GM19397 (cell line): ENCODE data around the gene SLC26A8.
"Not testable (repeated sequence)": the region's sequence is repeated elsewhere in the genome, so short reads cannot be mapped to it uniquely, and the experiment has no call there.

Source experiments
- ATAC-seq: cut with Tn5 transposase; IDR thresholded peaks from one replicate; pipeline ENCODE4 v1.9.1; 2021; ENCODE audit warnings: mild to moderate bottlenecking, moderate library complexity; ENCODE audit not compliant: unreplicated experiment

The SLC26A8 gene

DNA sequence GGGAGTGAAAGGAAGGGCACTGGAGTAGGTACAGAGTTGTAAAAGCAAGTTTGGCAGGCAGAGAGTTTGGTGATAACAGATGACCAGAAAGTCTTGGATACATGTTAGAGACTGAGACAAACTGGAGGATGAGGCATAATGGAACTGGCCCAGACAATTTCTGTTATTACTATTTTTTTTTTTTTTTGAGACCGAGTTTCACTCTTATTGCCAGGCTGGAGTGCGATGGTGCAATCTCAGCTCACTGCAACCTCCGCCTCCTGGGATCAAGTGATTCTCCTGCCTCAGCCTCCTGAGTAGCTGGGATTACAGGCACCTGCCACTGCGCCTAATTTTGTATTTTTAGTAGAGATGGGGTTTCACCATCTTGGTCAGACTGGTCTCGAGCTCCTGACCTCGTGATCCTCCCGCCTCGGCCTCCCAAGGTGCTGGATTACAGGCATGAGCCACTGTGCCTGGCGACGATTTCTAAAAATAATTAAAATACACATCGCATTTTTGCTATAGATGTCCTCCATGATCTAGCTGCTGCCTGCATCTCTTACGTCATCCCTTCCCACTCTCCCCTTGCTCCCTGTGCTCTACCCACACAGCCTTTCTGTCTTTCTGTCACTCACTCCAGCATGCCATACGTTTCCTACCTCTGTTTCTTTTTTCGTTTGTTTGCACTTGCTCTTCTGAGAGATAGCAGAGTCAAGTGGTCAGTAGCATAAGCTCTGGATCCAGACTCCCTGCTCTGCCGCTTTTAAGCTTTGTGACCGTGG is 26.7 kb upstream of the SLC26A8 start:
- ATAC-seq = no peak

DNA sequence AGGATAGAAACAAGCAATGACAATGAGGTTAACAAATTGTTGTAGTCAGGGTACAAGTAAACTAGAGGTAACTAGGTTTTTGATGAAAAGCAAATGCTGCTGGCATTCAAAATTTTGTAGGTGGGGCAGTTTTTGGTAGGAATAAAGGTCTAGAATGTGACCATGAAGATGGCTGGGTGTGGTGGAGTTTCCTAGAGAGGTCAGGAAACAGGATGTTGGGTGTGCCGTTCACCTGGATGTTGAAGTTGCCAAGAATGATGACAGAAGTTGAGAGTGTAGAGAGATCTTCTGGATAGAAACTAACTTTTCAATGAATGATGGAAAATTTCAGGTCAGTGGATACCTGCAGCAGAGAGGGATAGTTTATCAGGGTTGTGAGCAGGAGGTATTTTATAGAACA is 25.9 kb upstream of the SLC26A8 start:
- ATAC-seq = no peak

DNA sequence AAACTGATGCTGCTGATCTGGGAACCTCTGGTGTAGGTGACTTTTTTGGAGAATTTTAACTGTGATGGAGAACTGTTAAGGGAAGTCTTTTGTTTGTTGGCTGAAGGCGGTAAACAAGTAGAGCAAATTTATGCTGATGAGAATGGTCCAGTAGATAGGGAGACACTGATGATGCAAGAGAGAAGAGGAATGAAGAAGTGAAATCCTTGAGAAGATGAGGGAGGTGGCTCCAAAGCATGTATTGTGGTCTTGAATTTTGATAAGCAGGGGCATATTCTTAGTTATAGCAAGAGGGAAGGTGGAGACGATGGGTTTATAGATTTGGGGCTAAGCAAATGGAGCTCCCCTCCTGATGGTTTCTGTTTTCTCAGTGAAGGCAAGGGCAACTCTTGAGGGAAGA is 25.1 kb upstream of the SLC26A8 start:
- no peak for ATAC-seq

DNA sequence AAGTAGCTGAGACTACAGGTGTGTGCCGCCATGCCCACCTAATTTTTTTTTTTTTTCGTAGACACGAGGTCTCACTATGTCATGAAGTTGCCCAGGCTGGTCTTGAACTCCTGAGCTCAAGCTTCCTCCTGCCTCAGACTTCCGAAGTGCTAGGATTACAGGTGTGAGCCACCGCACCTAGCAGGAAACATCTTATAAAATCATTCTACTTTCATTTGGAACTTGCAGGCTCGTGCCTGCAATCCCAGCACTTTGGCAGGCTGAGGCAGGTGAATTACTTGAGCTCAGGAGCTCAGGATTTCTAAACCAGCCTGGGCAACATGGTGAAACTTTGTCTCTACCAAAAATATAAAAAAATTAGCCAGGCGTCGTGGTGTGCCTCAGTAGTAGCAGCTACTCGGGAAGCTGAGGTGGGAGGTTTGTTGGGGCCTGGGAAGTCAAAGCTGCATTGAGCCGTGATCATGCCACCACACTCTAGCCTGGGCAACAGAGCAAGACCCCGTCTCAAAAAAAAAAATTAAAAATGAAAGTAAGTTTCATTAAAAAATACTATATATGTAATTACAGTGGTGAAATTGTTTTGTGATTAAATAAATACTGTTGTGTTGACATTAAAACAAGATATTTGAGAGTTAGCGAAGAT is 18.3 kb upstream of the SLC26A8 start:
- no peak for ATAC-seq

DNA sequence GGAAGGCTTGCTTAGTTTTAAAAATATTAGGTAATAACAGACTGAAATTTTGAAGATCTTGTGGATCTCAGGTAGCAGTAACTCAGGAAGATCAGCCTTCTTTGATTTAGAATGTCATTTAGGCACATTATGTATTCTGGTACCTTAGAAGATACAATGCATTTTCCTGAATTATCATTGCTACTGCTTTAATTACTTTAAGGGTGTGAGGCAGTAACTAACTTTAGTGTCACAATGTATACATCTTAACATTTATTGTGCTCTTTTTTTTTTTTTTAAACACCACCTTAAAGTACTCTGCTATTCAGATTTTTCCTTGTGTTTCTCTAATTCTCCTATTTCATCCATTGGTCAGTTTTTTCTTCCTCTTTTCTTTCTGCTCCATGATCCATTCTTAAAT is 16.5 kb upstream of the SLC26A8 start:
- ATAC-seq = no peak

DNA sequence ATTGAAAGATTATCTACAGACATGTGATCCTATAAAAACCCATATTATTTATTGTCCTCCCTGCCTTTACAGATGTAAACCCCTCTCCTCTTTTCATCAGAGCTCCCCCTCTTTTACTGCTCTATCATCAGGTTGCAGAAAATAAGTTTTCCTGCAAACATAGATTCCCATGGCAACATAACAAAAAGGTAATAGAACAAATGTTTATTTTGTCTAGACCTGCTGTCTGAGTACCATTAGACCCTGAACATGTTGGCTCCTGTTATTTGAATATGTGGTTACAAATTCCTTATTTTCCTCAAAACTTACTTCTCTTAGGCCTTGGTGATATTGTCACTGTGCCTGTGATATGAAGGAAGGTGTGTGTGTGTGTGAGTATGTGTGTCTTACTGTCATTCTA is 14.7 kb upstream of the SLC26A8 start:
- no peak for ATAC-seq

DNA sequence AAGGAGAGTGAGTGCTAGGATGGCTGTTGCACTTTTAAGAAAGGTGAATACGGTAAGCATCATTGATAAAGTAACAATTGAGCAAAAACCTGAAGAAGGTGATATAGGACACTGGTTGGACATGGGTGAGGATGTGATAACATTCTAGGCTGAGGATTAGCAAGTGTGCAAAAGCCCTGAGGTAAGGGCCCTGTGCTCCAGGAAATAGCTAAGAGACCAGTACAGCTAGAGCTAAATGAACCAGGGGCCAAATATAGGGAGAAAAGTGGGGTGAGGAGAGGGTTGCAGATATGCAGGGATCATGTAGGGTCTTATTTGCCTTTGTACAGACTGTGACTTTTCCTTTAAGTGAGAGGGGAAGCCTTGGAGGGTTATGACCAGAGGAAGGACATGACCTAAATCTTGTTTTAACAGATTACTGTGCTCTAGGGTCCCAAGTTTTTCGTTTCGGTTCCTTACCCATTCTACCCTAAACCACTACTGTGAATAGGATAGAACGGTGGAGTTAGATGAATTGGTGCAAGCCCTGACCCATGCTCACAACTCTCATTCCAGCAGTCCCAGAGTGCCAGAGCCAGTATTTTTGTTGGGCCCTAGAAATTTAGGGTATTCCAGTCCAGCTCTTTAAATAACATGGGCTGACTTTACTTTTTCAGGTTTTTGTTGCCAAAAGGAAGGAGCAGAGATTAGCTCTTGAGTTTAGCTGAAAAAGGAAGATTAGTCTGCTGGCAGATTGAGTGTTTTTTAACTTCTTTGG is 13.9 kb upstream of the SLC26A8 start:
- ATAC-seq = no peak

DNA sequence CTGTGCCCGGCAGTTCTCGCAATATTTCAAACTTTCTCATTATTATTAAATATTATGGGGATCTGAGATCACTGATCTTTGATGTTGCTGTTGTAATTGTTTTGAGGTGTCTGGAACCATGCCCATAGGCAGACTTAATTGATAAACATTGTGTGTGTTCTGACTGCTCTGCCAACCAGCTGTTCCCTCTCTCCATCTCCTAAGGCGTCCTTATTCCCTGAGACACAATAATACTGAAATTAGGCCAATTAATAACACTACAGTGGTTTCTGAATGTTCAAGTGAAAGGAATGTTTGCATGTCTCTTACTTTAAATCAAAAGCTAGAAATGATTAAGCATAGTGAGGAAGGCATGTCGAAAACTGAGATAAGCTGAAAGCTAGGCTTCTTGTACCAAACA is 10.8 kb upstream of the SLC26A8 start:
- ATAC-seq = no peak

DNA sequence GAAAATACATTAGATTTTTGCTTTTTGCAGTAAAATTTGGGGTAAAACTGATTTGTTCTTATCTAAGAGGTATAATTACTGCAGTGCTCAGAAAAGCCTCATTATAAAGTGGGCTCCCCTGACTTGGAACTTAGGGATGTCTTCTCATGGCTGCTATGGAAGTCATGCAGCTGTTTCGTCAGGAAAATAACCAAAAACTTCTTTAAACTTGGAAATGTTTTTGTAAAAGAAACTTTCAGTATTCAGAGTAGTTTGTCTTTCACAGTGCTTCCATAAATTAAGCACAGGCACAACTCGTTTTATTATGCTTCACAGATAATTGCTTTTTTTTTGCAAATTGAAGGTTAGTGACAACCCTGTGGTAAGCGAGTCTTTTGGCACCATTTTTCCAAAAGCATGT is 10.0 kb upstream of the SLC26A8 start:
- ATAC-seq = no peak

DNA sequence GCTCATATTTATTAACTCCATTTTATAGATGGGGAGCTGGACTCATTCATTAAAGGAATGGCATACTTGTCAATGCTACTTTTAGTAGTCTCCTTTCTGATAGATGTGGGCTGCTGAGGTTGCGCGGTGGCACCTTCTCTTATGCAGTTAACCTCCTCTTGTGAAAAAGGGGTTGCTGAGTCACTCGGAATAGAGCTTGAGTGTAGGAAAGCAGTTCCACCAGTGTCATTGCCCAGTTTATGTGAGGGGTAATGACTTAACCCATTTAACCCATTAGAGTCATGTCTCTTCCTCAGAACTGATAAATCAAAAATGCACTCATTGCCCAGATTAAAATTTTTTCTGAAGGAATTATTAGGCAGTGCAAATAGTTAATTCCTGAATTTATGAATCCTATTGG is 9.5 kb upstream of the SLC26A8 start:
- no peak for ATAC-seq

DNA sequence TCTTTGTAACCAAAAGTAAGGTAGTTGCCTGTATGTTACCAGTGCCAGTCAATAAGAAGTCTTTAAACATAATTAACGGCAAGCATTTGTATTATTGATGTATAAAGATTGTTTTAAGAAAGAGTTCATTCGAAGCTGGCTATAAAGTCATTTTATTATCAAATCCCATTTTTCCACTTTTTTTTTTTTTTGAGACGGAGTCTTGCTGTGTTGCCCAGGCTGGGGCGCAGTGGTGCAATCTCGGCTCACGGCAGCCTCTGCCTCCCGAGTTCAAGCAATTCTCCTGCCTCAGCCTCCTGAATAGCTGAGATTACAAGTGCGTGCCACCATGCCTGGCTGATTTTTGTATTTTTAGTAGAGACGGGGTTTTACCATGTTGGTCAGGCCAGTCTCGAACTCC is 8.7 kb upstream of the SLC26A8 start:
- ATAC-seq = not testable (repeated sequence)

DNA sequence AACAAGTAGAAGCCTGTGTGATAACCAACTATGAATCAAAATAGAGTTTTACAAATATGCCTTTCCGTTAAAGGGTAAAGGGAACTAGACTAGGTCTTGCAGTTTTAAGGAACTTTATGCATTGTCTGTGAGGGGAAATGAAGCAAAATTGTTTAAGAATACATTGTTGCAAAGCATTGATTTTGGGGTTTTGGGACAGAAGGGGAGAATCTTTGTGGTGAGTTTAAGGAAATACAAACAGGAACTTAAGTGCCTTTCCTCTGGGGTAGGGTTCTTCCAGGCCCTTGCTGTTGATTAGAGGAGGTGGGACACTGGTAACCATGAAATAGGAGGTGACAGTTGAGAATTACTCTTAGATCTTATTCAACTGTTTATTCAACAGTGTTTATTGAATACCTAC is 7.8 kb upstream of the SLC26A8 start:
- no peak for ATAC-seq

DNA sequence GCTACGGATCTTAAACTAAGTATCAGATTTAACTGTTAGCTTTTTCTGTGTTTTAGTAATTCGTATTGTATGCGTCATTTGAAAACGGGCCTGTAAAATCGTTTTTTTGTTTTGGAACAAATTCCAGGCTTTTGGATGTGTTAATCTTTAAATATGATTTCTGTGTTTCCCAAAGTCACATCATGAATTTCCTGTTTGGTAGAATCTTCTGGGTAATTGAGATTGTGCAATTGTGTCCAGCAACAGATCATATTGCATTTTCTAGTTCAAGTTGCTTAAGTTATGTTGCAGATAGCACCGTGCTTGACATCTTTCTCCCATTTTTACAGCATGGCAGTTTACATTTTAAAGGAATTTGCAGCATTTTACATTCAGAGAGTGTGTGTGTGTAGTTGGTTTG is 5.0 kb upstream of the SLC26A8 start:
- no peak for ATAC-seq

DNA sequence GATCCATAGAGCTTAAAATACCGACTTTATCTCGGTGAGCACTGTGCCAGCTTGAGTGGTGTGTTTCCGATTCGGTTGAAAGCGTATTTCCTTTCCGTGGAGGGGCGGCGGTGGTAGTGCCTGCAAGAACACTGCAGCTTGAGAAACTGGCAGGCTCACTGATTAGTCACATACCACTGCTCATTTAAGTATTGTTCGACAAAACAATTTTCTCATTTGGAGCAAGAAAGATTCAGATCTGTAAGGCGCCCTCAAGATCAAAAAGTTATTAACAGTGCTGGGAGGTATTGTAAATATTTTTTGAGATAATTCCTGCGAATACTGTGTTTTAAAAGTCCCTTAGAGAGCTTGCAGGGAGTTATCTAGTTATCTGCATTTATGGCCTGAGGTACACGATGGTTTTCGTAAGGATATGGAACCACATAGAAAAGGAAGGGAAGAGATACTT is 4.5 kb upstream of the SLC26A8 start:
- ATAC-seq = no peak

DNA sequence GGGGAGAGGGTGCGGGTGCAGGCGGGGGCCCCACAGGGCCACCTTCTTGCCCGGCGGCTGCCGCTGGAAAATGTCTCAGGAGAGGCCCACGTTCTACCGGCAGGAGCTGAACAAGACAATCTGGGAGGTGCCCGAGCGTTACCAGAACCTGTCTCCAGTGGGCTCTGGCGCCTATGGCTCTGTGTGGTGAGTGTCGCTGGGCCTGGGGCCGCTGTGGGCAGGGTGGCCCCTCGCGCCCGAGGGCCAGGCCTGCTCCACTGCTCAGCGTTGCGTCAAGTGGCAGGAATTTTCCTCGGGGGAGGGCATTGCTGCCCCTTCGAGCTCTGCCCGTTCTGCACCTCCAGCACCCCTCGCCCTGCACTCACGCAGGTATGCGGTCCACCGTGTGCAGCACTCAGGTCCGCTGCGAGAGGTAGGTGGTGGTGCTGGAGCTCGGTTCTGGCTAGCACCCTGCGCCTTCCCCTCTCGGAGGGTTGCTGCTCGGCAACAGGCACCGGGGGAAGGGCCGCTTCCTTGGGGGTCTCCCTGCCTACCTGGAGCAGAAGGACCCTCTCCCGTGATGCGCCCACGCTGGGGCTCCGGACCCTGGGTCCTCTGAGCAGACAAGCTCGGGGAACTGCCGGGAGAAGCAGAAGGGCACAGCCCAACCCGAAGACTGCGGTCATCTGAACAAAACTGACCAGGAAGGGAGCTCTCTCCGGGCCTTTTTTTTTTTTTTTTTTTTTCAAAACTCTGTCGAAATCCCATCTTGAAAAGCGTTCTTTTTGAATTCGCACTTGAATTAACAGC is 3.8 kb upstream of the SLC26A8 start:
- ATAC-seq = peak; percentile 28

DNA sequence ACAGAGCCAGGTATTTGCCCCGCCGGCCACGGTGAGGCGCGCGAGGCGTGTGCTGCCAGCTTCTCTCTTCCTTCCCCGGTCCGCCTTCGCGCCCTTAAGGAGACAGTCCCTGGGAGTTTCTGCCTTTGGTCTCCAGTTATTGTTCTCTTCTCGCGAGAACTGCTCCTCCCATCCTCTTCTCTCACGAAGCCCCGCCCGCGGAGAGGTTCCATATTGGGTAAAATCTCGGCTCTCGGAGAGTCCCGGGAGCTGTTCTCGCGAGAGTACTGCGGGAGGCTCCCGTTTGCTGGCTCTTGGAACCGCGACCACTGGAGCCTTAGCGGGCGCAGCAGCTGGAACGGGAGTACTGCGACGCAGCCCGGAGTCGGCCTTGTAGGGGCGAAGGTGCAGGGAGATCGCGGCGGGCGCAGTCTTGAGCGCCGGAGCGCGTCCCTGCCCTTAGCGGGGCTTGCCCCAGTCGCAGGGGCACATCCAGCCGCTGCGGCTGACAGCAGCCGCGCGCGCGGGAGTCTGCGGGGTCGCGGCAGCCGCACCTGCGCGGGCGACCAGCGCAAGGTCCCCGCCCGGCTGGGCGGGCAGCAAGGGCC is 3.2 kb upstream of the SLC26A8 start, which contains the start of gene MAPK14:
TSS of gene MAPK14 (plus strand) at position 308 of the 587 bp plus-strand sequence. CDS start 350 bp downstream, outside the sequence.
- ATAC-seq = peak; percentile 83

DNA sequence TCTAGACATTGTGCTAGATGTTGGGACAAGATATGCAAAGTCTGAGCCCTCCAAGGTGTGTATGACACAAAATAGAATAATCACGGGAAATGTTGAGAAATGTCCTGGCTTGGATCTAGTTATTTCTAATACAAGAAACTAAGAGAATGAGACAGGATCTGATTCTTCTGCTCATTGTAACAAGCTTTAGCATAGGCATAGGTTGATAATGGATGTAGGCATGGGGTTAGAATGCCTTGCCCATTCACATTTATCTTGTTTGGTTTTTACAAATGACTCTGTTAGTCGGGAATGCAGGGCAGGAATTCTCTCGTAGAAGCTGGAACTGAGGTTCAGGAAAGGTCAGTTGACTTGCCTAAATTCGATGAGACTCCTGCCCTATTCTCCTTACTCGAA is 1.5 kb upstream of the SLC26A8 start:
- no peak for ATAC-seq

DNA sequence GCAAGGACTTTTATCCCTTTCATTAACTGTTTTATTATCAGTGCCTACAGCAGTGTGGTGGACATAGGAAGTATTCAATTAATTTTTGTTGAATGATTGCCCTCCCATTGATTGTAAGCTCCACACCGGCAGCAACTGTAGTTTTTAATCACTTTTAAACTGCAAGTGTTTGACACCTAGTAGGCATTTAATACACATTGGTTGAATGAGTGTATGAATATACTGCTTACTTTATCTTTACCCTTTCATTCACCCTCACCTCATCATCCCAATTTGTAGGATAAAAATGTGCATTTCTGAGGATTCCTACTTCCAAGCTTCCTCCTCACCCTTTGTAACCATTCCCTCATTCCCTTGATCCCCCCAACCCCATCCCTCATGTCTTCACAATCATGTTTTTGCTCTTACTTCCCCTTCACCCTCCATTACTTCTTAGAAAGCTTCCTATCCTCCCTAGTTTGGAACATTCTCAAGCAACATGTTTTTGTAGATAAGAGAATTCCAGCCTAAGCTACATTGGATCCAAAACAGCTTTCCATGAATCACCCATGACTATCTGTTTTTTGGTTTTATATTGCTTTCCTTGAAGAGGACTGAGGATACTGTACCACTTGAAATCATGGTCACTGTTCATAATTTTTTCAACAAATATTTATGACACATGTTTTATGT is 955 bp upstream of the SLC26A8 start:
- ATAC-seq = no peak

DNA sequence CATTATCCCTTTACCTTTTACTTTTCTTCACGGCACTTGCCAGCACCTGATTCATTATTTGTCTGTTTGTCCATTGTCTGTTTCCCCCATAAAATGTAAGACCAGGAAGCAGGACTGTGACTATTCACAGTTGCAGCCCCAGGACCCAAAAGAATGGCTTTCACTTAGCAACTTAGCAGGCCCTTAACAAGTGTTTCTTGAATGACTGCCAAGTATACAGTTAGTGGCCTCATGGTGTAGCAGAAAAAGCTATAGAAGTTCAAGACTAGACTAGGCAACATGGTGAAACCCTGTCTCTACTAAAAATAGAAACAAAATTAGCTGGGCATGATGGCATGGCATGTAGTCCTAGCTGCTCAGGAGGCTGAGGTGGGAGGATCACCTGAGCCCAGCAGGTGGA is 4.3 kb downstream of the SLC26A8 start:
- ATAC-seq = no peak

DNA sequence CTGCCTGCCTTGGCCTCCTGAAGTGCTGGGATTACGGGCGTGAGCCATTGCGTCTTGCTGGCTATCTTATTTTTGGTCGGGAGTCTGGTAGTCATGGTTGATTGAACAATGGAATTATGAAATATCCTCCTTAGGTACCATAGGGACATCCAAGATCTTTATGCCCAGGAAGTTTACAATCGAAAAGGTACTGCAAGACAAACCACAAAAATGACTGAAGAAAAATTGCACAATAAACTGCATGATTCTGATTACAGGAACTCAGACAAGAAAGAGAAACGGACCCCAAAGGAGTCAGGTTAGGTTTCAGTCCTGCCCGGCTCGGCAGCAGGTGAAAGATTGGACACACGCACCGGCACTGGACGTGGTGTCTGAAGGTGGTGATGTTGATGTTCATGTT is 5.3 kb downstream of the SLC26A8 start:
- no peak for ATAC-seq
